NCI-H82 treated with DMSO at 0.1 percent for 48 hours (cell line): ENCODE measurements around the gene SNX27.
A peak's percentile ranks its signal among the peaks of the same experiment; 100 is the strongest.
"Not testable (repeated sequence)": the region's sequence is repeated elsewhere in the genome, so short reads cannot be mapped to it uniquely, and the experiment has no call there.

ENCODE experiments used
- DNase-seq: peaks from one replicate; lab custom pipeline; 2025; ENCODE audit not compliant: unreplicated experiment; lab: John Stamatoyannopoulos, UW

SNX27 gene

GRCh38 chr1:151602550-151602949, 9.3 kb upstream of the SNX27 start:
- DNase-seq, result not testable (repeated sequence)

- no peak for DNase-seq
These were observed 7.6 kb upstream of the SNX27 start for GRCh38 chr1:151604291-151604690.

- DNase-seq, result no peak
These were observed 5.5 kb upstream of the SNX27 start for GRCh38 chr1:151606384-151606783.

- DNase-seq, result no peak
These were observed 5.0 kb upstream of the SNX27 start for GRCh38 chr1:151606857-151607256.

- no peak for DNase-seq
These were observed 1.7 kb upstream of the SNX27 start for GRCh38 chr1:151610142-151610541.

GRCh38 chr1:151611288-151611790, 511 bp upstream of the SNX27 start:
- no peak for DNase-seq

GRCh38 chr1:151612501-151613281, 841 bp downstream of the SNX27 start:
- no peak for DNase-seq

- peak; percentile 33 for DNase-seq
These were observed 1.5 kb downstream of the SNX27 start for GRCh38 chr1:151613282-151613780.

- DNase-seq, result no peak
These were observed 4.1 kb downstream of the SNX27 start for GRCh38 chr1:151615711-151616504.

- DNase-seq, result no peak
These were observed 4.6 kb downstream of the SNX27 start for GRCh38 chr1:151616505-151616849.

GRCh38 chr1:151618003-151618402, 6.2 kb downstream of the SNX27 start:
- DNase-seq, result no peak

- DNase-seq, result no peak
These were observed 6.6 kb downstream of the SNX27 start for GRCh38 chr1:151618470-151618869.

- not testable (repeated sequence) for DNase-seq
These were observed 7.1 kb downstream of the SNX27 start for GRCh38 chr1:151618996-151619395.

GRCh38 chr1:151619489-151620093, 7.7 kb downstream of the SNX27 start:
- DNase-seq, result no peak

- DNase-seq, result no peak
These were observed 8.4 kb downstream of the SNX27 start for GRCh38 chr1:151620286-151620685.

GRCh38 chr1:151621351-151621750, 9.5 kb downstream of the SNX27 start:
- peak; percentile 28 for DNase-seq

- DNase-seq, result no peak
These were observed 12.9 kb downstream of the SNX27 start for GRCh38 chr1:151624783-151625182.

- DNase-seq, result no peak
These were observed 15.0 kb downstream of the SNX27 start for GRCh38 chr1:151626740-151627334.

- no peak for DNase-seq
These were observed 17.4 kb downstream of the SNX27 start for GRCh38 chr1:151629278-151629677.

- DNase-seq, result no peak
These were observed 23.7 kb downstream of the SNX27 start for GRCh38 chr1:151635479-151636072.
